DND-41 (cell line): ENCODE data around the gene LZTFL1.

Experiments used
- CTCF ChIP-seq: IDR thresholded peaks from 2 replicates; pipeline ENCODE4 v1.5.1; 2012; ENCODE audit warnings: borderline replicate concordance, low read length, moderate library complexity, mild to moderate bottlenecking; ENCODE audit not compliant: poor library complexity, severe bottlenecking; ENCODE audit errors: extremely low read depth
- EZH2 ChIP-seq: IDR thresholded peaks from 3 replicates; pipeline ENCODE4 v1.6.1; 2012; ENCODE audit warnings: borderline replicate concordance, low read depth, mild to moderate bottlenecking, moderate library complexity, low read length, inconsistent platforms; ENCODE audit not compliant: severe bottlenecking

- TF ChIP-seq CTCF (no peak), EZH2 (no peak)
Observed at GRCh38 chr3:45779746-45780735, 61.9 kb downstream of the LZTFL1 start.
